HL-60 (cell line): ENCODE data around the gene C11orf91.

Experiments used
- POLR2AphosphoS5 ChIP-seq: IDR thresholded peaks from 2 replicates; pipeline ENCODE4 v1.6.1; 2012; ENCODE audit warnings: low read depth
- SPI1 ChIP-seq: IDR thresholded peaks from 2 replicates; pipeline ENCODE4 v1.6.1; 2012; ENCODE audit warnings: low read depth, mild to moderate bottlenecking, borderline replicate concordance
- TF ChIP-seq, protein P1 (sequence below): IDR thresholded peaks from one replicate; pipeline ENCODE4 v1.5.1; 2011; ENCODE audit warnings: low read length, control low read depth, inconsistent platforms; ENCODE audit not compliant: insufficient read depth
- TF ChIP-seq, protein P2 (sequence below): IDR thresholded peaks from 2 replicates; pipeline ENCODE4 v1.6.1; 2012; ENCODE audit warnings: low read depth; ENCODE audit not compliant: insufficient replicate concordance

DNA sequence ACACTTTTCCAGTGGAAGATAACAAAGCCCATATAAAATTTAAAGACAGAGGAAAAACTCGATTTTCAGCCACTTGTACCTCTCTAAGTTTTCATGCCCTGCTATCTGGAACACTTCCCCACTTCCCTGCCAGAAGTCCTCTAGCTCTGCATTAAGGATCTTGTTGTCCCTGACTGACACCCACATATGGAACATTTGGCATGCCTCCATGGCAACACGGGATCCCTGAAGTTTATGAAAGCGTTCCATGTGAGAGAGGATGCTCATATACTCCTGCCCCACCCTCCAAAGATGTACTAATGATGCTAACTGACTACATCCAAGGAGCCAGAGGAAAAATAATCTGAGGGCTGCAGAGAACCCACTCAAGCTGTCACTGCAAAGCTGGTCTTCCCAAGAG lies 8.8 kb upstream of the C11orf91 start:
- TF ChIP-seq, protein P1, sequence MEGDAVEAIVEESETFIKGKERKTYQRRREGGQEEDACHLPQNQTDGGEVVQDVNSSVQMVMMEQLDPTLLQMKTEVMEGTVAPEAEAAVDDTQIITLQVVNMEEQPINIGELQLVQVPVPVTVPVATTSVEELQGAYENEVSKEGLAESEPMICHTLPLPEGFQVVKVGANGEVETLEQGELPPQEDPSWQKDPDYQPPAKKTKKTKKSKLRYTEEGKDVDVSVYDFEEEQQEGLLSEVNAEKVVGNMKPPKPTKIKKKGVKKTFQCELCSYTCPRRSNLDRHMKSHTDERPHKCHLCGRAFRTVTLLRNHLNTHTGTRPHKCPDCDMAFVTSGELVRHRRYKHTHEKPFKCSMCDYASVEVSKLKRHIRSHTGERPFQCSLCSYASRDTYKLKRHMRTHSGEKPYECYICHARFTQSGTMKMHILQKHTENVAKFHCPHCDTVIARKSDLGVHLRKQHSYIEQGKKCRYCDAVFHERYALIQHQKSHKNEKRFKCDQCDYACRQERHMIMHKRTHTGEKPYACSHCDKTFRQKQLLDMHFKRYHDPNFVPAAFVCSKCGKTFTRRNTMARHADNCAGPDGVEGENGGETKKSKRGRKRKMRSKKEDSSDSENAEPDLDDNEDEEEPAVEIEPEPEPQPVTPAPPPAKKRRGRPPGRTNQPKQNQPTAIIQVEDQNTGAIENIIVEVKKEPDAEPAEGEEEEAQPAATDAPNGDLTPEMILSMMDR, result no peak
- TF ChIP-seq, protein P2, sequence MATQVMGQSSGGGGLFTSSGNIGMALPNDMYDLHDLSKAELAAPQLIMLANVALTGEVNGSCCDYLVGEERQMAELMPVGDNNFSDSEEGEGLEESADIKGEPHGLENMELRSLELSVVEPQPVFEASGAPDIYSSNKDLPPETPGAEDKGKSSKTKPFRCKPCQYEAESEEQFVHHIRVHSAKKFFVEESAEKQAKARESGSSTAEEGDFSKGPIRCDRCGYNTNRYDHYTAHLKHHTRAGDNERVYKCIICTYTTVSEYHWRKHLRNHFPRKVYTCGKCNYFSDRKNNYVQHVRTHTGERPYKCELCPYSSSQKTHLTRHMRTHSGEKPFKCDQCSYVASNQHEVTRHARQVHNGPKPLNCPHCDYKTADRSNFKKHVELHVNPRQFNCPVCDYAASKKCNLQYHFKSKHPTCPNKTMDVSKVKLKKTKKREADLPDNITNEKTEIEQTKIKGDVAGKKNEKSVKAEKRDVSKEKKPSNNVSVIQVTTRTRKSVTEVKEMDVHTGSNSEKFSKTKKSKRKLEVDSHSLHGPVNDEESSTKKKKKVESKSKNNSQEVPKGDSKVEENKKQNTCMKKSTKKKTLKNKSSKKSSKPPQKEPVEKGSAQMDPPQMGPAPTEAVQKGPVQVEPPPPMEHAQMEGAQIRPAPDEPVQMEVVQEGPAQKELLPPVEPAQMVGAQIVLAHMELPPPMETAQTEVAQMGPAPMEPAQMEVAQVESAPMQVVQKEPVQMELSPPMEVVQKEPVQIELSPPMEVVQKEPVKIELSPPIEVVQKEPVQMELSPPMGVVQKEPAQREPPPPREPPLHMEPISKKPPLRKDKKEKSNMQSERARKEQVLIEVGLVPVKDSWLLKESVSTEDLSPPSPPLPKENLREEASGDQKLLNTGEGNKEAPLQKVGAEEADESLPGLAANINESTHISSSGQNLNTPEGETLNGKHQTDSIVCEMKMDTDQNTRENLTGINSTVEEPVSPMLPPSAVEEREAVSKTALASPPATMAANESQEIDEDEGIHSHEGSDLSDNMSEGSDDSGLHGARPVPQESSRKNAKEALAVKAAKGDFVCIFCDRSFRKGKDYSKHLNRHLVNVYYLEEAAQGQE, result no peak
- TF ChIP-seq POLR2AphosphoS5 (no peak), SPI1 (no peak)
